K562 (cell line): ENCODE results near the gene PTOV1. TPM values are rescaled to one million over a fixed set of nuclear protein-coding genes. Genes with fewer than 3 reads are reported as not detected.
A peak's percentile ranks its signal among the peaks of the same experiment; 100 is the strongest.

ENCODE experiments used
- CBX1 ChIP-seq: sonication (generic); IDR thresholded peaks from 2 replicates; pipeline ENCODE4 v1.6.1; 2016; ENCODE audit warnings: antibody characterized with exemption, low read depth, mild to moderate bottlenecking
- DIDO1 ChIP-seq: fragments of 450-650 bp; IDR thresholded peaks from 2 replicates; pipeline ENCODE4 v1.6.1; 2016; ENCODE audit warnings: low read depth, missing biosample characterization, missing genetic modification characterization
- ETS2 ChIP-seq: IDR thresholded peaks from 2 replicates; pipeline ENCODE4 v1.6.1; 2016; ENCODE audit warnings: borderline replicate concordance, missing genetic modification characterization, mild to moderate bottlenecking, moderate library complexity, missing compliant biosample characterization; ENCODE audit not compliant: poor library complexity, severe bottlenecking
- GTF2E2 ChIP-seq: fragments of 200-800 bp; sonication (Bioruptor generic); IDR thresholded peaks from 2 replicates; pipeline ENCODE4 v1.6.1; 2016; ENCODE audit warnings: missing genetic modification characterization, missing compliant biosample characterization
- HMG20A ChIP-seq: fragments of 450-650 bp; formaldehyde crosslinking; conservative IDR thresholded peaks from 2 replicates; pipeline ENCODE4 v1.4.0; 2020; ENCODE audit warnings: mild to moderate bottlenecking, mixed read lengths
- HNRNPL ChIP-seq: fragments of 200-400 bp; formaldehyde crosslinking; IDR thresholded peaks from 2 replicates; pipeline ENCODE4 v1.6.1; 2017; ENCODE audit warnings: low read depth, mild to moderate bottlenecking, low read length
- NCOA4 ChIP-seq: fragments of 450-650 bp; IDR thresholded peaks from 2 replicates; pipeline ENCODE4 v1.6.1; 2018; ENCODE audit warnings: mild to moderate bottlenecking; ENCODE audit not compliant: partially characterized antibody
- NONO ChIP-seq, 2 experiments: fragments of 200-400 bp in 1 of 2; fragments of 450-650 bp in 1 of 2; formaldehyde crosslinking in 1 of 2; IDR thresholded peaks; 2 replicates each; pipeline ENCODE4 v1.6.1; 2017; ENCODE audit warnings: low read depth in 2 of 2, mild to moderate bottlenecking in 2 of 2, moderate library complexity in 2 of 2, low read length in 1 of 2
- PHB2 ChIP-seq: fragments of 450-650 bp; IDR thresholded peaks from 2 replicates; pipeline ENCODE4 v1.6.1; 2017; ENCODE audit warnings: low read depth
- PML ChIP-seq: IDR thresholded peaks from 2 replicates; pipeline ENCODE4 v1.6.1; 2012; ENCODE audit warnings: low read length, inconsistent platforms
- POLR2A ChIP-seq: fragments of 450-650 bp; conservative IDR thresholded peaks from 2 replicates; pipeline ENCODE4 v1.6.1; 2016
- RCOR1 ChIP-seq, 2 experiments: IDR thresholded peaks; 2 replicates each; pipeline ENCODE4 v1.6.1; 2012; ENCODE audit warnings: low read depth in 2 of 2, low read length in 2 of 2, borderline replicate concordance in 1 of 2, improper control_type of control experiment in 1 of 2
- TAF1 ChIP-seq: IDR thresholded peaks from 2 replicates; pipeline ENCODE4 v1.6.1; 2011; ENCODE audit warnings: mild to moderate bottlenecking, low read length, moderate library complexity; ENCODE audit not compliant: insufficient read depth, control insufficient read depth, severe bottlenecking; ENCODE audit errors: extremely low read depth
- TOE1 ChIP-seq, 2 experiments: fragments of 450-650 bp in 1 of 2; sonication (generic) in 1 of 2; formaldehyde crosslinking in 1 of 2; IDR thresholded peaks; 2 replicates each; pipeline versions ENCODE4 v1.7.1 to v1.8.0; 2016 to 2022; ENCODE audit warnings: borderline replicate concordance in 2 of 2, mild to moderate bottlenecking in 2 of 2, antibody characterized with exemption in 1 of 2, inconsistent platforms in 1 of 2, low read depth in 1 of 2, missing genetic modification reagents in 1 of 2, moderate library complexity in 1 of 2
- TRIM24 ChIP-seq, 2 experiments: fragments of 450-650 bp; IDR thresholded peaks; 2 replicates each; pipeline ENCODE4 v1.6.1; 2016
- ZNF146 ChIP-seq: IDR thresholded peaks from one replicate; pipeline ENCODE4 v1.6.1; 2018; ENCODE audit warnings: missing compliant biosample characterization; ENCODE audit not compliant: unreplicated experiment
- ZNF324 ChIP-seq: fragments of 250-450 bp; sonication (Bioruptor Pico); IDR thresholded peaks from 2 replicates; pipeline ENCODE4 v1.4.0; 2020; ENCODE audit warnings: mild to moderate bottlenecking
- ZNF780A ChIP-seq: fragments of 250-450 bp; sonication (Bioruptor Pico); IDR thresholded peaks from 2 replicates; pipeline ENCODE4 v1.5.0; 2021; ENCODE audit warnings: mild to moderate bottlenecking
- polyA plus RNA-seq, 8 experiments: library from polyadenylated mRNA; depleted of rRNA in 4 of 8; stranded (reverse) in 5 of 8; unstranded in 3 of 8; fragments of >200 nt; fragmentation: Nextera tagmentation in 2 of 8; fragmentation: Illumina TruSeq in 1 of 8; extraction: Ambion mirVana in 2 of 8; extraction: Trizol in 1 of 8; gene quantifications; 2 replicates each; pipeline versions ENCODE4 v1.2.1 to v1.2.3, GENCODE V29; 2011 to 2014; ENCODE audit warnings: inconsistent platforms in 1 of 8, missing spikeins in 1 of 8
- total RNA-seq, 7 experiments: library from RNA; depleted of rRNA in 6 of 7; stranded (reverse); fragments of >200 nt in 6 of 7; fragmentation: Illumina TruSeq in 2 of 7; extraction: Trizol in 2 of 7; gene quantifications; 2 replicates each; pipeline versions ENCODE4 v1.2.1 to v1.2.3, GENCODE V29; 2011 to 2021; ENCODE audit warnings: low replicate concordance in 1 of 7
- TF ChIP-seq, protein P1 (sequence below): fragments of 450-650 bp; IDR thresholded peaks from 2 replicates; pipeline ENCODE4 v1.6.1; 2018; ENCODE audit not compliant: partially characterized antibody
- TF ChIP-seq, protein P2 (sequence below): fragments of 450-650 bp; IDR thresholded peaks from 2 replicates; pipeline ENCODE4 v1.6.1; 2017; ENCODE audit warnings: antibody characterized with exemption, mild to moderate bottlenecking

Gene PTOV1
- total and polyA plus RNA-seq, 9 of the 15 experiments (the other 6 are each of a cell fraction or from before 2014, with no cell fraction given) = 4.9 to 169 (median 43.5) TPM

DNA sequence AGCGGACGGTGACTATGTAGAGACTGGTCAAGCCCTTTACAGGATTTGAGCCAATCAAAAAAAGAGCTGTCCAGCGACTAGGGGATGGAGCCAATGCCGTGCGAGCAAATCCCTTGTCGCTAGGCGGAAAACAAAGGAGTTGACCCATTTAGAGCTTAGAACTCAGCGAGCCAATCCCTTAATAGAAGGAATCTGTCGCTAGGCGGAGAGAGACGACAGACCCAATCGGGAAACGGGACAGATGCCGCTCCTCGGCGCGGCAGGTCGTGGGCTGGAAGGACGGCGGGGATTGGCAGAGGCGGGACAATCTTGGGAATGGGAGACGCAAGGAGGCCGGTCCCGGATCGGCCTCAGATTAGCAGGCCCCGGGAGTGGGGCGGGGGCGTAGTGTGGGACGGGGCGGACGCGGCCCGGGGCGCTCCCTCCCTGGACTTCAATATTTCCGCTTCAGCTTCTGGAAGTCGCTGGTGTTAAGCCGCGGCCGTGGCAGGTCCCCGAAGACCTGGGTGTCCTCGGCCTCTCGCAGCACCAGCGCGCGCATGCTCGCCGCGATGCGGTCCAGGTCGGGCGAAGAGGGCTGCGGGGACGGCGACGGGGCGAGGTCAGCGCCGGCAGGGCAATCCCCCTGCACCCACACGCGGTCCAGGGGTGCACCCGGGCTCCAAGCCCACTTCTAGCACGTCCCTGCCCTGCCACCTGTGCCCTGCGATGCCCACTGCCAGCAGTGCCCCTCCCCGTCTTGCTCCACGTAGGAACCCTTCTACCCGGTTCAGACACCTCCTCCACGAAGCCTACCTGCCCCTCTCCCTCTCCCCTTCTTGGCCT, 18.7 kb downstream of the PTOV1 start (continued):
- TF ChIP-seq ETS2 (no peak), RCOR1 (IDR thresholded peaks at IDR 0.05; ENCODE audit: borderline replicate concordance in 1 of 2, low read depth in 2 of 2, low read length in 2 of 2) (peak in 1 of 2 experiments; percentile 62; a peak in 1 of 4 replicates), ZNF780A (CRISPR knock-in tag) (no peak), TAF1 (peak; percentile 22), POLR2A (peak; percentile 60), PML (no peak), ZNF146 (CRISPR knock-in tag) (no peak), PHB2 (no peak), ZNF324 (CRISPR knock-in tag) (no peak), HNRNPL (peak; percentile 93), NONO (IDR thresholded peaks at IDR 0.05; ENCODE audit: low read depth in 2 of 2, low read length in 1 of 2) (no peak), TOE1 (IDR thresholded peaks at IDR 0.05; ENCODE audit: borderline replicate concordance) (0 out of 2 replicates have a peak, but pooled peaks have one; percentile 22), TOE1 (CRISPR knock-in tag; IDR thresholded peaks at IDR 0.05; ENCODE audit: borderline replicate concordance, low read depth) (no peak), CBX1 (0 out of 2 replicates have a peak, but pooled peaks have one; percentile 10), TRIM24 (IDR thresholded peaks at IDR 0.05) (0 out of 4 replicates have a peak, but pooled peaks of 1 of the 2 experiments have one; percentile 13), NCOA4 (no peak), DIDO1 (tag) (no peak), HMG20A (CRISPR knock-in tag) (no peak), GTF2E2 (tag) (no peak)
- TF ChIP-seq, protein P1, sequence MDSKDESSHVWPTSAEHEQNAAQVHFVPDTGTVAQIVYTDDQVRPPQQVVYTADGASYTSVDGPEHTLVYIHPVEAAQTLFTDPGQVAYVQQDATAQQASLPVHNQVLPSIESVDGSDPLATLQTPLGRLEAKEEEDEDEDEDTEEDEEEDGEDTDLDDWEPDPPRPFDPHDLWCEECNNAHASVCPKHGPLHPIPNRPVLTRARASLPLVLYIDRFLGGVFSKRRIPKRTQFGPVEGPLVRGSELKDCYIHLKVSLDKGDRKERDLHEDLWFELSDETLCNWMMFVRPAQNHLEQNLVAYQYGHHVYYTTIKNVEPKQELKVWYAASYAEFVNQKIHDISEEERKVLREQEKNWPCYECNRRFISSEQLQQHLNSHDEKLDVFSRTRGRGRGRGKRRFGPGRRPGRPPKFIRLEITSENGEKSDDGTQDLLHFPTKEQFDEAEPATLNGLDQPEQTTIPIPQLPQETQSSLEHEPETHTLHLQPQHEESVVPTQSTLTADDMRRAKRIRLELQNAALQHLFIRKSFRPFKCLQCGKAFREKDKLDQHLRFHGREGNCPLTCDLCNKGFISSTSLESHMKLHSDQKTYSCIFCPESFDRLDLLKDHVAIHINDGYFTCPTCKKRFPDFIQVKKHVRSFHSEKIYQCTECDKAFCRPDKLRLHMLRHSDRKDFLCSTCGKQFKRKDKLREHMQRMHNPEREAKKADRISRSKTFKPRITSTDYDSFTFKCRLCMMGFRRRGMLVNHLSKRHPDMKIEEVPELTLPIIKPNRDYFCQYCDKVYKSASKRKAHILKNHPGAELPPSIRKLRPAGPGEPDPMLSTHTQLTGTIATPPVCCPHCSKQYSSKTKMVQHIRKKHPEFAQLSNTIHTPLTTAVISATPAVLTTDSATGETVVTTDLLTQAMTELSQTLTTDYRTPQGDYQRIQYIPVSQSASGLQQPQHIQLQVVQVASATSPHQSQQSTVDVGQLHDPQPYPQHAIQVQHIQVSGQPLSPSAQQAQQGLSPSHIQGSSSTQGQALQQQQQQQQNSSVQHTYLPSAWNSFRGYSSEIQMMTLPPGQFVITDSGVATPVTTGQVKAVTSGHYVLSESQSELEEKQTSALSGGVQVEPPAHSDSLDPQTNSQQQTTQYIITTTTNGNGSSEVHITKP = peak; percentile 98
- TF ChIP-seq, protein P2, sequence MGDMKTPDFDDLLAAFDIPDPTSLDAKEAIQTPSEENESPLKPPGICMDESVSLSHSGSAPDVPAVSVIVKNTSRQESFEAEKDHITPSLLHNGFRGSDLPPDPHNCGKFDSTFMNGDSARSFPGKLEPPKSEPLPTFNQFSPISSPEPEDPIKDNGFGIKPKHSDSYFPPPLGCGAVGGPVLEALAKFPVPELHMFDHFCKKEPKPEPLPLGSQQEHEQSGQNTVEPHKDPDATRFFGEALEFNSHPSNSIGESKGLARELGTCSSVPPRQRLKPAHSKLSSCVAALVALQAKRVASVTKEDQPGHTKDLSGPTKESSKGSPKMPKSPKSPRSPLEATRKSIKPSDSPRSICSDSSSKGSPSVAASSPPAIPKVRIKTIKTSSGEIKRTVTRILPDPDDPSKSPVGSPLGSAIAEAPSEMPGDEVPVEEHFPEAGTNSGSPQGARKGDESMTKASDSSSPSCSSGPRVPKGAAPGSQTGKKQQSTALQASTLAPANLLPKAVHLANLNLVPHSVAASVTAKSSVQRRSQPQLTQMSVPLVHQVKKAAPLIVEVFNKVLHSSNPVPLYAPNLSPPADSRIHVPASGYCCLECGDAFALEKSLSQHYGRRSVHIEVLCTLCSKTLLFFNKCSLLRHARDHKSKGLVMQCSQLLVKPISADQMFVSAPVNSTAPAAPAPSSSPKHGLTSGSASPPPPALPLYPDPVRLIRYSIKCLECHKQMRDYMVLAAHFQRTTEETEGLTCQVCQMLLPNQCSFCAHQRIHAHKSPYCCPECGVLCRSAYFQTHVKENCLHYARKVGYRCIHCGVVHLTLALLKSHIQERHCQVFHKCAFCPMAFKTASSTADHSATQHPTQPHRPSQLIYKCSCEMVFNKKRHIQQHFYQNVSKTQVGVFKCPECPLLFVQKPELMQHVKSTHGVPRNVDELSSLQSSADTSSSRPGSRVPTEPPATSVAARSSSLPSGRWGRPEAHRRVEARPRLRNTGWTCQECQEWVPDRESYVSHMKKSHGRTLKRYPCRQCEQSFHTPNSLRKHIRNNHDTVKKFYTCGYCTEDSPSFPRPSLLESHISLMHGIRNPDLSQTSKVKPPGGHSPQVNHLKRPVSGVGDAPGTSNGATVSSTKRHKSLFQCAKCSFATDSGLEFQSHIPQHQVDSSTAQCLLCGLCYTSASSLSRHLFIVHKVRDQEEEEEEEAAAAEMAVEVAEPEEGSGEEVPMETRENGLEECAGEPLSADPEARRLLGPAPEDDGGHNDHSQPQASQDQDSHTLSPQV = no peak; the same call in 1 of the 2 replicates
